ENCODE data around the gene PRR19.

Gene PRR19

DNA sequence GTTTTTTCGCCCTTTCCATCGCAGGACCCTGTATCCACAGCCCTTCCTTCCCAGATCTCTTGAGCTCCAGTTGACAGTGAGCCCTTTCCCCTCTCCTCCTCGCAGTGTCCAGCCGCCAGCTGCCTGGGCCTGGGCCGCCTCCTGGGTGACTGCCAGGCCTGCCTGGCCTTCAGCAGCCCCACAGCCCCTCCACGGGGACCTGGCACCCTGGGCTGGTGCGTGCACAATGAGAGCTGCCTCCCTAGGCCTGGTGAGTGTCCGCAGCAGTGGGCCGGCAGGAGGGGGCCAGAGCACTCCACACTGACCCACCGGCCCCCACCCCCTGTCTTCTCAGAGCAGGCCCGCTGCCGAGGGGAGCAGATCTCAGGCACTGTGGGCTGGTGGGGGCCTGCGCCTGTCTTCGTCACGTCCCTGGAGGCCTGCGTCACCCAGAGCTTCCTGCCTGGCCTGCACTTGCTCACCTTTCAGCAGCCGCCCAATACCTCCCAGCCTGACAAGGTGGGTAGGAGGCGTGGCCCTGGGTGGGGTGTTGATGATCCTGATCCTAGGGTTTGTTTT is 42.5 kb downstream of the PRR19 start:
- Histone ChIP-seq H3K4me1 (ENCODE audit: insufficient read depth, low read length) (no peaks in the 10 kb centered on the region), H3K9ac (ENCODE audit: low read depth, low read length) (no peak overlapping the region), H3K9me3 (ENCODE audit: control insufficient read depth, insufficient read depth, low read length) (no peaks in the 10 kb centered on the region), H3K36me3 (ENCODE audit: insufficient read depth, low read length) (no peaks in the 10 kb centered on the region)

DNA sequence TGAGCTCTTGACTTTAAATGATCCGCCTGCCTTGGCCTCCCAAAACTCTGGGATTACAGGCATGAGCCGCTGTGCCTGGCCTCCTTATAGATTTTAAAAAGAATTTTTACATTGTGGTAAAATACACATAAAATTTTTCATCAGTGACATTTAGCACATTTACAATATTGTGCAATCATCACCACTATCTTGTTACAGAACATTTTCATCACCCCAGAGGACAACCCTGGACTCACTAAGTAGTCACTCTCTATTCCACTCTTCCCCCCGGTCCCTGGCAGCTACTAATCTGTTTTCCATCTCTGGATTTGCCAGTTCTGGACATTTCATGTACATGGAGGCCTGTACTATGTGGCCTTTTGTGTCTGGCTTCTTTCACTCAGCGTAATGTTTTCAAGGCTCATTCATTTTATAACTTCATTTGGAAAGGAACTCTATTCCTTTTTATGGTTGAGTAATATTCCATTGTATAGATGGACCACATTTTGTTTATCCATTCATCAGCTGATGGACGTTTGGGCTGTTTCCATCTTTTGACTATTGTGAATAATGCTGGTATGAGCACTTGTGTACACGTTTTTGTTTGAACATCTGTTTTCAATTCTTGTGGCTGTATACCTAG is 43.4 kb downstream of the PRR19 start:
- H3K36me3 ChIP-seq (ENCODE audit: insufficient read depth, low read length), result no peaks in the 10 kb centered on the region
- H3K4me1 ChIP-seq (ENCODE audit: insufficient read depth, low read length), result no peaks in the 10 kb centered on the region
- H3K9ac ChIP-seq (ENCODE audit: low read depth, low read length), result no peak overlapping the region
- no peaks in the 10 kb centered on the region for H3K9me3 ChIP-seq (ENCODE audit: control insufficient read depth, insufficient read depth, low read length)

DNA sequence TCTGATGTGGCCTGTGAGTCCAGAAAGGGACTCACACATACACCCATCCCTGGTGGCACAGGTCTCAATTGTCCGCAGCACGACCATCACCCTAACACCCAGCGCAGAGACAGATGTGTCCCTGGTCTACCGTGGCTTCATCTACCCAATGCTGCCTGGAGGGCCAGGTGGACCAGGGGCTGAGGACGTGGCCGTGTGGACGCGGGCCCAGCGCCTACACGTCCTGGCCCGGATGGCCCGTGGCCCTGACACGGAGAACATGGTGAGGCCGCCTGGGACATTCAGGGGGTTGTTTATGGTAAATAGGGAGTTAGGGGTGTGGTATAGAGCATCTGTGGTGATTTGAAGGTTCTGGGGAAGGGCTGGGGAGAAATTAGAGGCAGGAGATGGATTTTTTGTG is 46.3 kb downstream of the PRR19 start:
- Histone ChIP-seq H3K9ac (ENCODE audit: low read depth, low read length) (no peak overlapping the region), H3K36me3 (ENCODE audit: insufficient read depth, low read length) (no peaks in the 10 kb centered on the region), H3K9me3 (ENCODE audit: control insufficient read depth, insufficient read depth, low read length) (no peaks in the 10 kb centered on the region), H3K4me1 (ENCODE audit: insufficient read depth, low read length) (no peaks in the 10 kb centered on the region)

DNA sequence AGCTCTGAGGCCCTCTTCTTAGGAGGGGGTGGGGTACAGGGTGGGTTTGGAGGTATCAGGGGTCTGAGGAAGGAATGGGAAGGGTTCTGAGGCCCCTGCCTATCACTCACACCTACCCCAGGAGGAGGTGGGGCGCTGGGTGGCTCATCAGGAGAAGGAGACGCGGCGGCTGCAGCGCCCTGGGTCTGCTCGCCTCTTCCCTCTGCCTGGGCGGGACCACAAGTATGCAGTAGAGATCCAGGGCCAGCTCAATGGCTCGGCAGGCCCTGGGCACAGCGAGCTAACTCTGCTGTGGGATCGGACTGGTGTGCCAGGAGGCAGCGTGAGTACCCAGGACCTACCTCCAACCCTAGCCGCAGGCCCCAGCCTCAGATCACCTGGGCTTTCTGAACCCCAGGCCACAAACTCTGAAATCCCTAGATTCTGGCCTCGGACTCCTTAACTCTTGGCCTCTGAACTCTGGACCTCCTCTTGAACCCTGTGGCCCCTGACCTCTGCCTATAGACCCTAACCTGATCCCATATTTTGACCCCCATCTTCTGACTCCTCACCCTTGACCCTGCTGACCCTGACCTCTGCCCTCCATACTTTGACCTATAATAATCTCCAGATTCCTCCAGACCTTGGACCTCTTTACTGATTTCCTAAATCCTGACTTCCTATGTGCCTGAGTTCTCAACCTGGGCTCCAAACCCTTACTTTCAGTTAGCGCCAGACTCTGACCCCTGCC is 47.6 kb downstream of the PRR19 start:
- no peak overlapping the region for H3K9ac ChIP-seq (ENCODE audit: low read depth, low read length)
- H3K9me3 ChIP-seq (ENCODE audit: control insufficient read depth, insufficient read depth, low read length), result no peaks in the 10 kb centered on the region
- H3K36me3 ChIP-seq (ENCODE audit: insufficient read depth, low read length), result no peaks in the 10 kb centered on the region
- no peaks in the 10 kb centered on the region for H3K4me1 ChIP-seq (ENCODE audit: insufficient read depth, low read length)

DNA sequence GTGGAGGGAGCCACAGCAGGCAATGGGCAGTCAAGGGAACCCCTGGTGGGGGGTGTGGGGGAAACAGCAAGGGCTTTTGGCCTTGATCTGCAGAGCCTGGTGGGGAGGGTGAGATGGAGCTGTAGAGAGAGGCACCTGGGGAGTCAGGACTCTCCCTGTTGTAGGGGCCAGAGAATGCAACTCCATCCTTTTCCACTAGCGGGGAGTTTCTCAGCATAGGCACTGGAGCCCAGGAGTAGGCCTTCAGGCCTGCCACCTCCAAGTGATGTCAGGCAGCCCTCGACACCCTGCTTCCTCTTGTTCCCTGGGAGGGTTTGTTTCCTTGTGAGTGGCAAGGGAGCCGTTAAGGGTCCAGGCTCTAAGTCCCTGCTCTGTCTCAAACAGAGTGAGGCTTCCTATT is 48.5 kb downstream of the PRR19 start:
- Histone ChIP-seq H3K9ac (ENCODE audit: low read depth, low read length) (no peak overlapping the region), H3K9me3 (ENCODE audit: control insufficient read depth, insufficient read depth, low read length) (no peaks in the 10 kb centered on the region), H3K4me1 (ENCODE audit: insufficient read depth, low read length) (no peaks in the 10 kb centered on the region), H3K36me3 (ENCODE audit: insufficient read depth, low read length) (no peaks in the 10 kb centered on the region)

DNA sequence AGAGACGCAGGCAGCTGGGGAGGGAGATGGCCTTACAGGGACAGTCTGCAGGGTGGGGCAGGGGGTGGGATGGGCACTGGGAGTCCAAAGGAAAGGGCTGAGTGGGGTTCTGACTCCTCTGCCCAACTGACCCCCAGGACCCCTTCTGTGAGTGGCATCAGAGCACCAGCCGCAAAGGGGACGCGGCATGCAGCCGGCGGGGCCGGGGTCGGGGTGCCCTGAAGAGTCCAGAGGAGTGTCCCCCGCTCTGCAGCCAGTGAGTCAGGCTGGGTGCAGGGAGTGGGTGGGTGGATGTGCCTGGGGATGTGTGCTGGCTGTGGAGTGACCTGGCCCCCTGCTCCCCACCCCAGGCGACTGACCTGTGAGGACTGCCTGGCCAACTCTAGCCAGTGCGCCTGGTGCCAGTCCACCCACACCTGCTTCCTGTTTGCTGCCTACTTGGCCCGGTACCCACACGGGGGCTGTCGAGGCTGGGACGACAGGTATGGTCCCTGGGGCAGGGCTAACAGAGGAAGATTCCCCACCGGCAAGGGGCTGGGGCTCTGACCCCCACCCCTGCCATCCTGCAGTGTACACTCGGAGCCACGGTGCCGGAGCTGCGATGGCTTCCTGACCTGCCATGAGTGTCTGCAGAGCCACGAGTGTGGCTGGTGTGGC is 49.3 kb downstream of the PRR19 start:
- no peaks in the 10 kb centered on the region for H3K9me3 ChIP-seq (ENCODE audit: control insufficient read depth, insufficient read depth, low read length)
- H3K9ac ChIP-seq (ENCODE audit: low read depth, low read length), result no peak overlapping the region
- no peaks in the 10 kb centered on the region for H3K36me3 ChIP-seq (ENCODE audit: insufficient read depth, low read length)

DNA sequence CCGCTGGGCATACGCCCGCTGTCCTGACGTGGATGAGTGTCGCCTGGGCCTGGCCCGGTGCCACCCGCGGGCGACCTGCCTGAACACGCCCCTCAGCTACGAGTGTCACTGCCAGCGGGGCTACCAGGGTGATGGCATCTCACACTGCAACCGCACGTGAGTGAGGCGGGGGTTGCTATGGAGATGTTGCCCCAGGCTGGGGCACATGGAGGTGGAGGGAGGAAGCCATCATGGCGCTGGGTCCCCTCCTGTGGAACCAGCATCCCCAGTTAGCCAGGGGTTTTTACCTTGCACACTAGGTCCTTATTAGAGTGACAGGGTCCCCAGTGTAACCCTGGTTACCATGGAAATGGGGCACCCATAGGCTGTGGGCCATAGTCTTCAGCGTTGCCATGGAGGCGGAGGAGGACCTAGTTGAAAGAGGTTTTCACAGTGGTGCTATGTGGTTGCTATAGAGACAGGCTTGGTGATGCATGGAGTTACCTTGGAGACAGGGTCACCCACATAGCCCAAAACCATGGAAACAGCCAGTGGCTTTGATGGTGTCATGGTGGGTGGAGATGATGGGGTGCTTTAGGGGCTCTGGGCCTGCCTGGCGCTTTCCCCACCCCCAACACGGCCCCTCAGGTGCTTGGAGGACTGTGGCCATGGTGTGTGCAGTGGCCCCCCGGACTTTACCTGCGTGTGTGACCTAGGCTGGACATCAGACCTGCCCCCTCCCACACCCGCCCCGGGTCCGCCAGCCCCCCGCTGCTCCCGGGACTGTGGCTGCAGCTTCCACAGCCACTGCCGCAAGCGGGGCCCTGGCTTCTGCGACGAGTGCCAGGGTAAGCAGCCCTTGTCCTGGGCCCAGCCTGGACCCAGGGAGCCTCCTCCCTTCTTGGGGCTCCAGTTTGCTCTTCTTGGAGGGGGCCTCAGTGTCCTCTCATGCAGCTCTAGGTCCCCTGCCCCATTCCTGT is 50.6 kb downstream of the PRR19 start:
- no peaks in the 10 kb centered on the region for H3K36me3 ChIP-seq (ENCODE audit: insufficient read depth, low read length)
- H3K9me3 ChIP-seq (ENCODE audit: control insufficient read depth, insufficient read depth, low read length), result no peaks in the 10 kb centered on the region
- H3K4me1 ChIP-seq (ENCODE audit: insufficient read depth, low read length), result no peaks in the 10 kb centered on the region
- no peak overlapping the region for H3K9ac ChIP-seq (ENCODE audit: low read depth, low read length)

More for the DNA sequence above, 49.3 kb downstream of the PRR19 start:
- no peaks in the 10 kb centered on the region for H3K4me1 ChIP-seq (ENCODE audit: insufficient read depth, low read length)

DNA sequence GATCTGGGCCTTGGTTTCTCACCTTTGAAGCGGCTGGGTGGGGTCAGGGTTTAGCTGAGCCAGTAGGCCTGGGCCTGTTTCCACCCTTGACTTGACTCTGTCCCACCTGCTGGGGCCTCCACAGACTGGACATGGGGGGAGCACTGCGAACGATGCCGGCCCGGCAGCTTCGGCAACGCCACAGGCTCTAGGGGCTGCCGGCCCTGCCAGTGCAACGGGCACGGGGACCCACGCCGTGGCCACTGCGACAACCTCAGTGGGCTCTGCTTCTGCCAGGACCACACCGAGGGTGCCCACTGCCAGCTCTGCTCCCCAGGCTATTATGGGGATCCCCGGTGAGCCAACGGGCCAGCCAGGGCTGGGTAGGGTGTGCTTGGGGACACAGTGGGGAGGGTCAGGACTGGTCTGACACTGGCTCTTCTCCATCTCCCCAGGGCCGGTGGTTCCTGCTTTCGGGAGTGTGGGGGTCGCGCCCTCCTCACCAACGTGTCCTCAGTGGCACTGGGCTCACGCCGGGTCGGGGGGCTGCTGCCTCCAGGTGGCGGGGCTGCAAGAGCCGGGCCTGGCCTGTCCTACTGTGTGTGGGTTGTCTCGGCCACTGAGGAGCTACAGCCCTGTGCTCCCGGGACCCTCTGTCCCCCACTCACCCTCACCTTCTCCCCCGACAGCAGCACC is 51.5 kb downstream of the PRR19 start:
- H3K4me1 ChIP-seq (ENCODE audit: insufficient read depth, low read length), result no peaks in the 10 kb centered on the region
- no peak overlapping the region for H3K9ac ChIP-seq (ENCODE audit: low read depth, low read length)
- no peaks in the 10 kb centered on the region for H3K9me3 ChIP-seq (ENCODE audit: control insufficient read depth, insufficient read depth, low read length)
- H3K36me3 ChIP-seq (ENCODE audit: insufficient read depth, low read length), result no peaks in the 10 kb centered on the region

DNA sequence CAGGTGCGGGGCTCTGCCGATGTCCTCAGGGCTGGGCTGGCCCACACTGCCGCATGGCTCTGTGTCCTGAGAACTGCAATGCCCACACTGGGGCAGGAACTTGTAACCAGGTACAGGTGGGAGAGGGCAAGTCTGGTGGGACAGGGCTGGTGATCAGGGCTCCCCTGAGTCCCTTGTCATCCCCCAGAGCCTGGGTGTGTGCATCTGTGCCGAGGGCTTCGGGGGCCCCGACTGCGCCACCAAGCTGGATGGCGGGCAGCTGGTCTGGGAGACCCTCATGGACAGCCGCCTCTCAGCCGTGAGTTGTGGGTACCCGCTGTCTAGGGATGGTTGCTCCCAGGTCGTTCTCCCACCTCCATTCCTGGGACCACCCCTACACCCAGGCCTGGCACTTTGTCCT is 54.0 kb downstream of the PRR19 start:
- H3K9me3 ChIP-seq (ENCODE audit: control insufficient read depth, insufficient read depth, low read length), result no peaks in the 10 kb centered on the region
- no peaks in the 10 kb centered on the region for H3K36me3 ChIP-seq (ENCODE audit: insufficient read depth, low read length)
- no peaks in the 10 kb centered on the region for H3K4me1 ChIP-seq (ENCODE audit: insufficient read depth, low read length)
- no peak overlapping the region for H3K9ac ChIP-seq (ENCODE audit: low read depth, low read length)

DNA sequence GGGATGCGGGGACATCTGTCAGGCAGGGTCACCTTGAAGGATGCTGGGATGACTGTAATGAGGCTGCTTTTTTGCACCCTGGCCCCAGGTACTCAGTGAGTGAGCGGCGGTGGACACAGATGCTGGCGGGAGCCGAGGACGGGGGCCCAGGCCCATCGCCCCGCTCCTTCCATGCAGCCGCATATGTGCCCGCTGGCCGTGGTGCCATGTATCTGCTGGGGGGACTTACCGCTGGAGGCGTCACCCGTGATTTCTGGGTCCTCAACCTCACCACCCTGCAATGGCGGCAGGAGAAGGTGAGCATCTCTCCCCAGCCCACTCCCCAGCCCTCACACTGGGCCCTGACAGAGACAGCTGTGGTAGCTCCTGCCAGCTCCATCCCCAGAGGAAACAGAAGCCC is 54.8 kb downstream of the PRR19 start:
- H3K9me3 ChIP-seq (ENCODE audit: control insufficient read depth, insufficient read depth, low read length), result no peaks in the 10 kb centered on the region
- no peaks in the 10 kb centered on the region for H3K4me1 ChIP-seq (ENCODE audit: insufficient read depth, low read length)
- no peak overlapping the region for H3K9ac ChIP-seq (ENCODE audit: low read depth, low read length)
- no peaks in the 10 kb centered on the region for H3K36me3 ChIP-seq (ENCODE audit: insufficient read depth, low read length)

DNA sequence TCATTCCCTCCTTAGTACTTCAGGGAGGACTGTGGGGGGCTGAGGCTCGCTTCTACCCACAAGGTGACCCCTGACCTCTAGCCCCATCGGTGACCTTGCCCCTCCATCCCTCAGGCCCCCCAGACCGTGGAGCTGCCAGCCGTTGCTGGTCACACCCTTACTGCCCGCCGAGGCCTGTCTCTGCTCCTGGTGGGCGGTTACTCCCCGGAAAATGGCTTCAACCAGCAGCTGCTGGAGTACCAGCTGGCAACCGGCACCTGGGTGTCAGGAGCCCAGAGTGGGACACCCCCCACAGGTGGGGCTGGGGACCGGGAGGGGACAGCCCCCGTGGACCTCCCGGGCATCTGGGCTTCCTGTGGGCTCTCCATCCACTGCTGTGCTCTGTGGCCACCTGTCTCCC is 55.4 kb downstream of the PRR19 start:
- Histone ChIP-seq H3K36me3 (ENCODE audit: insufficient read depth, low read length) (no peaks in the 10 kb centered on the region), H3K4me1 (ENCODE audit: insufficient read depth, low read length) (no peaks in the 10 kb centered on the region), H3K9me3 (ENCODE audit: control insufficient read depth, insufficient read depth, low read length) (no peaks in the 10 kb centered on the region), H3K9ac (ENCODE audit: low read depth, low read length) (no peak overlapping the region)
